Measurements from ENCODE around the gene LRRC34. TPM values are rescaled to one million over a fixed set of nuclear protein-coding genes. Genes with fewer than 3 reads are reported as not detected.
A peak's percentile ranks its signal among the peaks of the same experiment; 100 is the strongest.

LRRC34 gene
- total RNA-seq, 1 experiment from 2014 or later = 1.8 TPM

- peaks cover 11% of the 10 kb centered on the region for H3K4me1 ChIP-seq (ENCODE audit: insufficient read depth, low read length)
- no peaks in the 10 kb centered on the region for H3K79me2 ChIP-seq (ENCODE audit: low read length)
- POLR2A ChIA-PET (ENCODE audit: unreplicated experiment) = interaction anchor here (0.6 kb wide), 1 partner anchor 109 kb away, joined by 3 read pairs; no protein-coding TSS in a partner anchor
- no peaks in the 10 kb centered on the region for H3K9me2 ChIP-seq (replicated peaks; ENCODE audit: low read length)
- DNase-seq = peak; percentile 30
- H3K4me3 ChIP-seq (ENCODE audit: low read length) = peak overlapping the region; percentile 81
- BruUV-seq (replicated peaks) = TSS peak; percentile 89
- H4K20me1 ChIP-seq (ENCODE audit: low read length) = no peaks in the 10 kb centered on the region
- no peaks in the 10 kb centered on the region for H3K36me3 ChIP-seq (ENCODE audit: low read depth, low read length)
- peak overlapping the region; percentile 96 for H2AFZ ChIP-seq (ENCODE audit: low read length)
- TF ChIP-seq EZH2 (IDR thresholded peaks at IDR 0.05; ENCODE audit: low read length, unreplicated experiment) = no peak
- no peak for TF ChIP-seq EZH2phosphoT487 (IDR thresholded peaks at IDR 0.05; ENCODE audit: borderline replicate concordance, low read length)
- peak overlapping the region; percentile 82 for H3K27ac ChIP-seq (ENCODE audit: low read length)
- no peaks in the 10 kb centered on the region for H3K27me3 ChIP-seq (ENCODE audit: low read length)
- H3K9me3 ChIP-seq (ENCODE audit: low read length) = no peaks in the 10 kb centered on the region
- CTCF ChIA-PET = no interaction called here
- intact Hi-C loops (cut with micrococcal nuclease) = loop anchor here (2.0 to 10.0 kb wide), 3 partner anchors 98 to 1050 kb away; partner anchors contain the start of gene SEC62
- ATAC-seq = peak; percentile 27
- peaks cover 6% of the 10 kb centered on the region for H3F3A ChIP-seq (ENCODE audit: low read length, unreplicated experiment)
- H3K4me2 ChIP-seq (ENCODE audit: low read length) = peak overlapping the region; percentile 87
- H3K9ac ChIP-seq (ENCODE audit: low read length) = peak overlapping the region; percentile 99
Measured at GRCh38 chr3:169764312-169764881, 48.3 kb downstream of the LRRC34 start.

GRCh38 chr3:169760479-169760878 is 52.2 kb downstream of the LRRC34 start:
- peak overlapping the region; percentile 55; the same call in 1 of the 2 replicates for H3K27ac ChIP-seq (ENCODE audit: low read length)
- BruUV-seq (replicated peaks) = no TSS peak

GRCh38 chr3:169759256-169759655 is 53.4 kb downstream of the LRRC34 start:
- TF ChIP-seq CTCF (conservative IDR thresholded peaks at IDR 0.05; ENCODE audit: low read depth, low read length) (no peak), EZH2 (IDR thresholded peaks at IDR 0.05; ENCODE audit: low read length, unreplicated experiment) (no peak)
- Histone ChIP-seq H4K20me1 (ENCODE audit: low read length) (no peaks in the 10 kb centered on the region), H3K27ac (ENCODE audit: low read length) (peak overlapping the region; percentile 55), H3K36me3 (ENCODE audit: low read depth, low read length) (no peaks in the 10 kb centered on the region), H3K9me3 (ENCODE audit: low read length) (no peaks in the 10 kb centered on the region), H3K4me2 (ENCODE audit: low read length) (peak overlapping the region; percentile 18; the same call in 1 of the 2 replicates), H2AFZ (ENCODE audit: low read length) (no peak overlapping the region), H3K9me2 (replicated peaks; ENCODE audit: low read length) (0 out of 2 replicates have a peak, but pooled peaks cover 3% of the 10 kb centered on the region), H3K9ac (ENCODE audit: low read length) (no peak overlapping the region), H3K79me2 (ENCODE audit: low read length) (no peaks in the 10 kb centered on the region), H3K4me3 (ENCODE audit: low read length) (no peak overlapping the region), H3K4me1 (ENCODE audit: insufficient read depth, low read length) (peaks cover 24% of the 10 kb centered on the region), H3K27me3 (ENCODE audit: low read length) (no peaks in the 10 kb centered on the region), H3F3A (ENCODE audit: low read length, unreplicated experiment) (no peaks in the 10 kb centered on the region)
- intact Hi-C loops (cut with micrococcal nuclease) = no loop called here
- ATAC-seq (peak; percentile 76), DNase-seq (peak; percentile 87)
- no TSS peak for BruUV-seq (replicated peaks)
- ChIA-PET CTCF (no interaction called here), POLR2A (ENCODE audit: unreplicated experiment) (no interaction called here)

More at GRCh38 chr3:169760479-169760878, 52.2 kb downstream of the LRRC34 start:
- Histone ChIP-seq H2AFZ (ENCODE audit: low read length) (no peak overlapping the region), H3K9me3 (ENCODE audit: low read length) (no peaks in the 10 kb centered on the region), H3K4me3 (ENCODE audit: low read length) (no peak overlapping the region), H3K9ac (ENCODE audit: low read length) (no peak overlapping the region), H3K9me2 (replicated peaks; ENCODE audit: low read length) (no peaks in the 10 kb centered on the region), H3F3A (ENCODE audit: low read length, unreplicated experiment) (no peaks in the 10 kb centered on the region), H3K27me3 (ENCODE audit: low read length) (no peaks in the 10 kb centered on the region), H3K4me1 (ENCODE audit: insufficient read depth, low read length) (peaks cover 23% of the 10 kb centered on the region), H3K36me3 (ENCODE audit: low read depth, low read length) (no peaks in the 10 kb centered on the region), H3K79me2 (ENCODE audit: low read length) (no peaks in the 10 kb centered on the region), H3K4me2 (ENCODE audit: low read length) (no peak overlapping the region), H4K20me1 (ENCODE audit: low read length) (no peaks in the 10 kb centered on the region)
- ATAC-seq (no peak), DNase-seq (peak; percentile 43)
- TF ChIP-seq EZH2phosphoT487 (IDR thresholded peaks at IDR 0.05; ENCODE audit: borderline replicate concordance, low read length) (no peak), EZH2 (IDR thresholded peaks at IDR 0.05; ENCODE audit: low read length, unreplicated experiment) (no peak), CTCF (conservative IDR thresholded peaks at IDR 0.05; ENCODE audit: low read depth, low read length) (no peak)
- intact Hi-C loops (cut with micrococcal nuclease) = loop anchor here (5.0 to 10.0 kb wide), 2 partner anchors 102 to 1054 kb away; no protein-coding TSS in a partner anchor
- ChIA-PET POLR2A (ENCODE audit: unreplicated experiment) (no interaction called here), CTCF (no interaction called here)
